Hematopoietic multipotent progenitor cell treated with erythropoietin and hydrocortisone succinate and interleukin-3 and kit ligand, for 8 days (in vitro differentiated cells): ENCODE measurements around the gene KLHL29.

Experiments
- DNase-seq: peaks from one replicate; pipeline ENCODE4 v3.0.0-alpha.2; 2015

KLHL29 gene

GRCh38 chr2:23669413-23670244 is 284.6 kb downstream of the KLHL29 start:
- DNase-seq, result no peak

GRCh38 chr2:23670245-23670592 is 285.2 kb downstream of the KLHL29 start:
- no peak for DNase-seq

GRCh38 chr2:23673082-23673481 is 288.1 kb downstream of the KLHL29 start:
- DNase-seq, result no peak

GRCh38 chr2:23673830-23674679 is 289.1 kb downstream of the KLHL29 start:
- DNase-seq, result peak; percentile 46

GRCh38 chr2:23675506-23675905 is 290.5 kb downstream of the KLHL29 start:
- no peak for DNase-seq

GRCh38 chr2:23677836-23678235 is 292.9 kb downstream of the KLHL29 start:
- DNase-seq, result no peak

GRCh38 chr2:23679044-23679443 is 294.1 kb downstream of the KLHL29 start:
- no peak for DNase-seq

GRCh38 chr2:23680951-23681350 is 296.0 kb downstream of the KLHL29 start:
- DNase-seq, result no peak

- DNase-seq, result no peak
Measured at GRCh38 chr2:23681356-23682140, 296.6 kb downstream of the KLHL29 start.

- DNase-seq, result no peak
Measured at GRCh38 chr2:23682481-23682880, 297.5 kb downstream of the KLHL29 start.

- no peak for DNase-seq
Measured at GRCh38 chr2:23683001-23683400, 298.0 kb downstream of the KLHL29 start.

- DNase-seq, result no peak
Measured at GRCh38 chr2:23684395-23685176, 299.6 kb downstream of the KLHL29 start.

GRCh38 chr2:23685181-23685580 is 300.2 kb downstream of the KLHL29 start:
- DNase-seq, result no peak

GRCh38 chr2:23685706-23686105 is 300.7 kb downstream of the KLHL29 start:
- no peak for DNase-seq

- no peak for DNase-seq
Measured at GRCh38 chr2:23686405-23687029, 301.5 kb downstream of the KLHL29 start.

- DNase-seq, result no peak
Measured at GRCh38 chr2:23687214-23687613, 302.2 kb downstream of the KLHL29 start.

GRCh38 chr2:23687713-23688112 is 302.7 kb downstream of the KLHL29 start:
- DNase-seq, result no peak

GRCh38 chr2:23688486-23689130 is 303.6 kb downstream of the KLHL29 start:
- DNase-seq, result no peak

- no peak for DNase-seq
Measured at GRCh38 chr2:23689131-23689700, 304.2 kb downstream of the KLHL29 start.

- no peak for DNase-seq
Measured at GRCh38 chr2:23689891-23690290, 304.9 kb downstream of the KLHL29 start.
